Pancreas (tissue), 10 donors: Measurements from ENCODE around the gene POLR1C. TPM values are rescaled to one million over a fixed set of nuclear protein-coding genes. Genes with fewer than 3 reads are reported as not detected.
"Not testable (repeated sequence)": the region's sequence is repeated elsewhere in the genome, so short reads cannot be mapped to it uniquely, and the experiment has no call there.

Experiments used
- ATAC-seq, 4 donors: fragments of 200-7000 bp; cut with Tn5 transposase; one replicate each; pipeline versions ENCODE4 v1.8.0 to v1.9.1; 2020; ENCODE audit warnings: mild to moderate bottlenecking in 4 of 4, moderate library complexity in 4 of 4
- DNase-seq, 6 donors: peaks; one replicate each; pipeline ENCODE4 v3.0.0-alpha.2; 2020
- FAIRE-seq: peaks from 2 replicates; lab custom pipeline; 2012; peaks lifted over from hg19 to GRCh38; lab: Jason Lieb, UNC
- H3K27ac ChIP-seq, 4 donors: fragments of 200-600 bp; sonication (generic); 1 replicate in 3 of 4; 2 replicates in 1 of 4; pipeline versions ENCODE4 v1.5.0 to v1.8.0; 2020
- H3K27me3 ChIP-seq, 4 donors: fragments of 200-600 bp; one replicate each; pipeline ENCODE4 v1.8.0; 2021
- H3K36me3 ChIP-seq, 3 donors: fragments of 200-600 bp; sonication (generic) in 1 of 3; one replicate each; pipeline versions ENCODE4 v1.5.0 to v1.8.0; 2020 to 2021
- H3K4me1 ChIP-seq, 3 donors: fragments of 200-600 bp; one replicate each; pipeline ENCODE4 v1.8.0; 2021
- H3K4me3 ChIP-seq, 4 donors: fragments of 200-600 bp; sonication (generic) in 2 of 4; one replicate each; pipeline versions ENCODE4 v1.5.0 to v1.8.0; 2020 to 2021
- H3K9me3 ChIP-seq, 4 donors: fragments of 200-600 bp; one replicate each; pipeline ENCODE4 v1.8.0; 2021
- CTCF ChIP-seq, 4 donors: fragments of 200-600 bp; sonication (generic) in 3 of 4; IDR thresholded peaks; one replicate each; pipeline versions ENCODE4 v1.5.0 to v1.8.0; 2021; ENCODE audit warnings: antibody characterized with exemption in 4 of 4
- WGBS, 2 donors: extraction: QIAGEN DNeasy Blood & Tissue Kit; methylation state at CpG; one replicate each; pipeline ENCODE4 v1.1.7; 2013; 5-methylcytosine and 5-hydroxymethylcytosine counted together
- intact Hi-C, 3 donors: fragments of 100-400 bp; cut with DNase I; formaldehyde crosslinking; loops; one replicate each; pipeline versions ENCODE4 v1.11.1 to v1.14.2; 2022
- polyA plus RNA-seq, 2 donors: library from polyadenylated mRNA; stranded (reverse); fragments of 200-250 nt; gene quantifications; one replicate each; pipeline ENCODE4 v1.2.3, GENCODE V29; 2013
- total RNA-seq, 6 donors: library from RNA; stranded (reverse); fragmentation: NEBNext Ultra II Directional in 4 of 6; extraction: Animal tissue kit (Norgen Biotek cat#: 25700) in 4 of 6; gene quantifications; one replicate each; pipeline versions ENCODE4 v1.2.1 to v1.2.4, GENCODE V29; 2021 to 2023
- donor health status: healthy with polysubstance abuse.
- donor health status: DM: no; HTN: no; CAD: no; lungs with moderate emphysema.
- donor health status: DM: no; HTN: no; CAD: no.
- donor health status: control.
- donor health status: control.
- donor health status: Bipolar disorder and iron deficiency.
- donor health status: DM: yes; HTN: yes; CAD: no.
- donor health status: DM: no; HTN: no; CAD: no.
- donor health status: DM: no; HTN: no; CAD: no.
- donor health status: DM: yes; HTN: yes; CAD: no.

Gene POLR1C, protein sequence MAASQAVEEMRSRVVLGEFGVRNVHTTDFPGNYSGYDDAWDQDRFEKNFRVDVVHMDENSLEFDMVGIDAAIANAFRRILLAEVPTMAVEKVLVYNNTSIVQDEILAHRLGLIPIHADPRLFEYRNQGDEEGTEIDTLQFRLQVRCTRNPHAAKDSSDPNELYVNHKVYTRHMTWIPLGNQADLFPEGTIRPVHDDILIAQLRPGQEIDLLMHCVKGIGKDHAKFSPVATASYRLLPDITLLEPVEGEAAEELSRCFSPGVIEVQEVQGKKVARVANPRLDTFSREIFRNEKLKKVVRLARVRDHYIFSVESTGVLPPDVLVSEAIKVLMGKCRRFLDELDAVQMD
- total RNA-seq (10 to 100 TPM; 10.2 to 20.9 (median 18.8) TPM), polyA plus RNA-seq (10 to 100 TPM; 15.7 to 31.3 TPM)

DNA sequence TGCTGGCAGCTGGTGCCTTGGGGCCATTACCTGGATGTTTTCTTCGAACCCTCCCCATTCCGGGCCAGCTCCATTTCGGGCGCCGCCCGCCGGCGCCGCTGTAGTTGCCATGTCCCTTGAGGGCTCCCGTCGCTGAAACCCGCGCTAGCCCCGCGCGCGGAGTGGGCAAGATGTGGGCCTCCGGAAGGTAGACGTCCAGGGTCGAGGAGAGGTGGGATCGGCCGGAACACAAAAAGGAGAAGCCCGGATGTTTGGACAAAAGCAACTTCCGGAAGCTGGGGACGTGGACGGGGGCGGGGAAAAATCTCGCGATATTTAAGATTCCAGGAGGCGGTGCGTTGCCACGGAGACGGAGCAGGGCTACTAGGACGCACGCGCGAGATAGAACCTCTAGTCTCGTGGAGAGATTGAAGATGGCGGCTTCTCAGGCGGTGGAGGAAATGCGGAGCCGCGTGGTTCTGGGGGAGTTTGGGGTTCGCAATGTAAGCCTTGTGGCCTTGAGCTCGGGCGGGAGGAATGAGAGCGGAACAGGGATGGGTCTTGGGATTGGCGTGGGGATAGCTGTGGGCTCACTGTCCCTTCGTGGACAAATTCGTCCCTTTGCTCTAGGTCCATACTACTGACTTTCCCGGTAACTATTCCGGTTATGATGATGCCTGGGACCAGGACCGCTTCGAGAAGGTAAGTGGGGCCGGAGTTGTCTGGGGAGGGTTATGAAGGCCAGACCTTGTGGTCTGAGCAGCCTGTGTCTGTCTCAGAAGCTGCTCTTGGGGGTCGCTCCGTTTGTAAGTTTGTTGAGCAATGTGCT, at the start of gene POLR1C, which contains the start of gene YIPF3:
TSS of gene POLR1C (plus strand) at position 393 of the 808 bp plus-strand sequence. CDS start at position 414, 21 bp downstream.
TSS of gene YIPF3 (minus strand) at position 230 of the 808 bp plus-strand sequence. CDS start at position 111, 119 bp downstream.
- Histone ChIP-seq H3K4me3 (peak within 1 kb of the TSS; percentile 78 to 97 (median 86)), H3K9me3 (no peaks in the 10 kb centered on the region), H3K27me3 (no peaks in the 10 kb centered on the region), H3K36me3 (peaks cover 0 to 55% (median 43%) of the 10 kb centered on the region in 3 donors), H3K4me1 (peaks cover 19 to 31% (median 24%) of the 10 kb centered on the region in 3 donors), H3K27ac (peak within 1 kb of the TSS; percentile 67 to 84 (median 72))
- peak; percentile 29 for FAIRE-seq
- ATAC-seq, result peak; percentile 94 to 98 (median 96)
- peak; percentile 91 to 98 (median 97) for DNase-seq
- WGBS, 2 donors, result 0 to 1% methylated on average over 57 of the region's 57 CpGs
- TF ChIP-seq CTCF (IDR thresholded peaks at IDR 0.05), result no peak
- intact Hi-C loops, result no loop called here

DNA sequence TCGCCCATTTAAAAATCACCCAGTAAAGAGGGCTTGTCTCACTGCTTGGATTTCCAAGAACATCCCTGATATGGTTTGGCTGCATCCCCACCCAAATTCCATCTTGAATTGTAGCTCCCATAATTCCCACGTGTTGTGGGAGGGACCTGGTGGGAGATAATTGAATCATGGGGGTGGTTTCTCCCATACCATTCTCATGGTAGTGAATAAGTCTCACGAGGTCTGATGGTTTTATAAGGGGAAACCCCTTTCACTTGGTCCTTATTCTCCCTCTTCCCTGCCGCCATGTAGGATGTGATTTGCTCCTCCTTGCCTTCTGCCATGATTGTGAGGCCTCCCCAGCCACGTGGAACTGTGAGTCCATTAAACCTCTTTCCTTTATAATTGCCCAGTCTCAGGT, 49.6 kb upstream of the POLR1C start:
- intact Hi-C loops, FAIRE-seq, H3K36me3 ChIP-seq: not testable (repeated sequence)

DNA sequence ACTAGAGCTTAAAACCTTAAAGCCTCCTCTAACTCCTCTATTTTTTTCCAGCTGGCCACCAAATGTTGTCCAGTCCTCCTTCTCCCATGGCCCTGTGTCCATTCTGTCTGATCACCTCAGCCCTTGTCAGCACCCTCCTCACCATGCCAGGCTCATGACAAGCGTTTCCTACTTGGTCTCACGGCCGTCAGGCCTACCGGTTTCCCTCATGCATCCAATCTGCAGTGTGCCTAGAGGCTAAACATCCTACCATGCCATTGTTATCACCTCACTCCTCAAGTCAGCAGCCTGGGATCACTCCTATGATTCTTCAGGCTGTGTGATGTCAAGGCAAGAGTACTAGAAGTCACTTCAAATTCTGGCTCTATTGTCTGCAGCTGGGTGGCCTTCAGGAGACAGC, 49.1 kb upstream of the POLR1C start:
- DNase-seq (no peak), FAIRE-seq (no peak), ATAC-seq (no peak)
- H3K27me3 ChIP-seq, result no peaks in the 10 kb centered on the region
- H3K4me1 ChIP-seq, result no peaks in the 10 kb centered on the region
- TF ChIP-seq CTCF (IDR thresholded peaks at IDR 0.05), result no peak
- H3K4me3 ChIP-seq, result no peak overlapping the region
- H3K36me3 ChIP-seq, result no peaks in the 10 kb centered on the region
- 76 to 79% methylated on average over 4 of the region's 4 CpGs for WGBS, 2 donors
- H3K27ac ChIP-seq, result no peak overlapping the region
- intact Hi-C loops, result no loop called here
- no peaks in the 10 kb centered on the region for H3K9me3 ChIP-seq

More for the DNA sequence above, 49.6 kb upstream of the POLR1C start:
- 59 to 65% methylated on average over 5 of the region's 5 CpGs for WGBS, 2 donors
- not testable (repeated sequence) for DNase-seq, H3K4me3 ChIP-seq, H3K9me3 ChIP-seq, H3K27ac ChIP-seq, H3K27me3 ChIP-seq, H3K4me1 ChIP-seq, ATAC-seq

GRCh38 chr6:43468240-43468639, 48.6 kb upstream of the POLR1C start:
- no peak overlapping the region for H3K27ac ChIP-seq
- intact Hi-C loops, result no loop called here

More at GRCh38 chr6:43468240-43468639, 48.6 kb upstream of the POLR1C start:
- no peaks in the 10 kb centered on the region for H3K36me3 ChIP-seq
- no peak for FAIRE-seq
- no peak for ATAC-seq
- no peaks in the 10 kb centered on the region for H3K27me3 ChIP-seq
- no peak for TF ChIP-seq CTCF (IDR thresholded peaks at IDR 0.05)
- H3K9me3 ChIP-seq, result no peaks in the 10 kb centered on the region
- no peaks in the 10 kb centered on the region for H3K4me1 ChIP-seq
- WGBS, 2 donors, result 77 to 81% methylated on average over 4 of the region's 4 CpGs
- H3K4me3 ChIP-seq, result no peak overlapping the region
- no peak for DNase-seq
